Hepatocyte (in vitro differentiated cells): ENCODE measurements around the gene OSBPL3.

Experiments used
- EZH2phosphoT487 ChIP-seq: fragments of 200-600 bp; sonication (generic); IDR thresholded peaks from one replicate; pipeline ENCODE4 v1.6.1; 2018; ENCODE audit warnings: antibody characterized with exemption, mild to moderate bottlenecking, low read depth, moderate library complexity; ENCODE audit not compliant: unreplicated experiment, severe bottlenecking
- TF ChIP-seq, protein P1 (sequence below): fragments of 200-600 bp; sonication (generic); IDR thresholded peaks from 2 replicates; pipeline ENCODE4 v1.5.1; 2016; ENCODE audit warnings: antibody characterized with exemption, mild to moderate bottlenecking; ENCODE audit not compliant: poor library complexity

DNA sequence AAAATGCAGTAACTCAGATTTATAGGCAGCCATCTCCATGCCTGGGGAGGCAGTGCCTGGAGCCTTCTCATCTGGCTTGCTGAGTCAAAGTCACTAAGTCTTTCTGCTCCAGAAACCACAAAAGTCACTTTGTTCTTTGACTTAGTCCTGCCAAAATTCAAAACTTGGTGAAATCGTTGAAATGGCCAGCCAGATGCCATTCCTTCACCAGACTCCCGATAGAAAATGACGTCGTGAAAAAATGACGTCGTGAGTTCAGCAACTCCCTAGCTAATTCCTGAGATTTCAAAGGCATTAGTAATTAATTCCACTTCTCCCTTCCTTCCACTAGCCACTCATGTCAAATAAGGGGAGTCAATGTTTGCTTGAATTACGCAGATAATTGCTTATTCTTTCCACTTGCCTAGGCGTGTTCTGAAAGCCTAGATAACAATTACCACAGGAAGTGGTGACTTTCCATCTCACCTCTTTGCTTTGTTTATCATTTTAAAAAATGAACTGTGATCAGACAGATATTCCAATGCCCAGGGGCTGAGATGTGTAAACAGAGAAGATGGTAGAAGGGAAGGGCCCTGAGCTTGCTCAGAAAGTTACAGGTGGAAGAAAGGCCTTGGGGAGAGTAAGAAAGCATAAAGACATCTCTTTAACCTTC, 48.5 kb upstream of the OSBPL3 start:
- TF ChIP-seq, protein P1, sequence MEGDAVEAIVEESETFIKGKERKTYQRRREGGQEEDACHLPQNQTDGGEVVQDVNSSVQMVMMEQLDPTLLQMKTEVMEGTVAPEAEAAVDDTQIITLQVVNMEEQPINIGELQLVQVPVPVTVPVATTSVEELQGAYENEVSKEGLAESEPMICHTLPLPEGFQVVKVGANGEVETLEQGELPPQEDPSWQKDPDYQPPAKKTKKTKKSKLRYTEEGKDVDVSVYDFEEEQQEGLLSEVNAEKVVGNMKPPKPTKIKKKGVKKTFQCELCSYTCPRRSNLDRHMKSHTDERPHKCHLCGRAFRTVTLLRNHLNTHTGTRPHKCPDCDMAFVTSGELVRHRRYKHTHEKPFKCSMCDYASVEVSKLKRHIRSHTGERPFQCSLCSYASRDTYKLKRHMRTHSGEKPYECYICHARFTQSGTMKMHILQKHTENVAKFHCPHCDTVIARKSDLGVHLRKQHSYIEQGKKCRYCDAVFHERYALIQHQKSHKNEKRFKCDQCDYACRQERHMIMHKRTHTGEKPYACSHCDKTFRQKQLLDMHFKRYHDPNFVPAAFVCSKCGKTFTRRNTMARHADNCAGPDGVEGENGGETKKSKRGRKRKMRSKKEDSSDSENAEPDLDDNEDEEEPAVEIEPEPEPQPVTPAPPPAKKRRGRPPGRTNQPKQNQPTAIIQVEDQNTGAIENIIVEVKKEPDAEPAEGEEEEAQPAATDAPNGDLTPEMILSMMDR: no peak
- no peak for TF ChIP-seq EZH2phosphoT487
